ENCODE data around the gene NUDT4. TPM values are rescaled to one million over a fixed set of nuclear protein-coding genes. Genes with fewer than 3 reads are reported as not detected.

NUDT4 gene
- total RNA-seq, 1 donor from 2014 or later: 52.2 TPM

- Histone ChIP-seq H3K27ac (no peak overlapping the region), H3K27me3 (no peaks in the 10 kb centered on the region), H3K9me3 (no peaks in the 10 kb centered on the region), H3K4me1 (peaks cover 37% of the 10 kb centered on the region), H3K36me3 (no peaks in the 10 kb centered on the region), H3K4me3 (no peak overlapping the region)
- ATAC-seq (no peak), DNase-seq (no peak)
- no peak for TF ChIP-seq CTCF (IDR thresholded peaks at IDR 0.05)
- intact Hi-C loops (cut with DNase I): no loop called here
Measured at GRCh38 chr12:93438266-93439050, 60.7 kb downstream of the NUDT4 start.

- Histone ChIP-seq H3K36me3 (no peaks in the 10 kb centered on the region), H3K27ac (peak overlapping the region; percentile 96), H3K9me3 (no peaks in the 10 kb centered on the region), H3K4me3 (peak overlapping the region; percentile 96), H3K4me1 (peaks cover 24% of the 10 kb centered on the region), H3K27me3 (no peaks in the 10 kb centered on the region)
- DNase-seq (no peak), ATAC-seq (no peak)
- intact Hi-C loops (cut with DNase I): no loop called here
- TF ChIP-seq CTCF (IDR thresholded peaks at IDR 0.05): no peak
Measured at GRCh38 chr12:93440043-93440835, 62.5 kb downstream of the NUDT4 start.

- peak; percentile 41 for ATAC-seq
Measured at GRCh38 chr12:93441081-93441616, 63.4 kb downstream of the NUDT4 start.

GRCh38 chr12:93441617-93442410, 64.1 kb downstream of the NUDT4 start, which contains the start of gene UBE2N:
Gene UBE2N (minus strand): TSS chr12:93441947. CDS start chr12:93441884, 63 bp downstream.
- H3K4me1 ChIP-seq: peaks cover 16% of the 10 kb centered on the region
- intact Hi-C loops (cut with DNase I): no loop called here
- DNase-seq (peak; percentile 99), ATAC-seq (peak; percentile 97)
- no peaks in the 10 kb centered on the region for H3K36me3 ChIP-seq
- H3K4me3 ChIP-seq: peak within 1 kb of the TSS; percentile 96
- H3K27ac ChIP-seq: peak within 1 kb of the TSS; percentile 96
- H3K27me3 ChIP-seq: no peaks in the 10 kb centered on the region
- no peak for TF ChIP-seq CTCF (IDR thresholded peaks at IDR 0.05)
- H3K9me3 ChIP-seq: no peaks in the 10 kb centered on the region

More at GRCh38 chr12:93441081-93441616, 63.4 kb downstream of the NUDT4 start:
- H3K36me3 ChIP-seq: no peaks in the 10 kb centered on the region
- DNase-seq: peak; percentile 77
- peak overlapping the region; percentile 96 for H3K4me3 ChIP-seq
- H3K27me3 ChIP-seq: no peaks in the 10 kb centered on the region
- intact Hi-C loops (cut with DNase I): no loop called here
- H3K9me3 ChIP-seq: no peaks in the 10 kb centered on the region
- no peak for TF ChIP-seq CTCF (IDR thresholded peaks at IDR 0.05)
- H3K4me1 ChIP-seq: peaks cover 21% of the 10 kb centered on the region
- H3K27ac ChIP-seq: peak overlapping the region; percentile 96

All from upper lobe of right lung (tissue), 1 donor.